GM12872 (cell line): ENCODE data around the gene DOK6.

Experiments
- TF ChIP-seq, protein P1 (sequence below): IDR thresholded peaks from 3 replicates; pipeline ENCODE4 v1.5.1; 2011; ENCODE audit warnings: low read depth, mild to moderate bottlenecking, low read length, moderate library complexity; ENCODE audit not compliant: insufficient read depth

The DOK6 gene

GRCh38 chr18:69787825-69788547 is 387.3 kb downstream of the DOK6 start:
- TF ChIP-seq, protein P1, sequence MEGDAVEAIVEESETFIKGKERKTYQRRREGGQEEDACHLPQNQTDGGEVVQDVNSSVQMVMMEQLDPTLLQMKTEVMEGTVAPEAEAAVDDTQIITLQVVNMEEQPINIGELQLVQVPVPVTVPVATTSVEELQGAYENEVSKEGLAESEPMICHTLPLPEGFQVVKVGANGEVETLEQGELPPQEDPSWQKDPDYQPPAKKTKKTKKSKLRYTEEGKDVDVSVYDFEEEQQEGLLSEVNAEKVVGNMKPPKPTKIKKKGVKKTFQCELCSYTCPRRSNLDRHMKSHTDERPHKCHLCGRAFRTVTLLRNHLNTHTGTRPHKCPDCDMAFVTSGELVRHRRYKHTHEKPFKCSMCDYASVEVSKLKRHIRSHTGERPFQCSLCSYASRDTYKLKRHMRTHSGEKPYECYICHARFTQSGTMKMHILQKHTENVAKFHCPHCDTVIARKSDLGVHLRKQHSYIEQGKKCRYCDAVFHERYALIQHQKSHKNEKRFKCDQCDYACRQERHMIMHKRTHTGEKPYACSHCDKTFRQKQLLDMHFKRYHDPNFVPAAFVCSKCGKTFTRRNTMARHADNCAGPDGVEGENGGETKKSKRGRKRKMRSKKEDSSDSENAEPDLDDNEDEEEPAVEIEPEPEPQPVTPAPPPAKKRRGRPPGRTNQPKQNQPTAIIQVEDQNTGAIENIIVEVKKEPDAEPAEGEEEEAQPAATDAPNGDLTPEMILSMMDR, result no peak

DNA sequence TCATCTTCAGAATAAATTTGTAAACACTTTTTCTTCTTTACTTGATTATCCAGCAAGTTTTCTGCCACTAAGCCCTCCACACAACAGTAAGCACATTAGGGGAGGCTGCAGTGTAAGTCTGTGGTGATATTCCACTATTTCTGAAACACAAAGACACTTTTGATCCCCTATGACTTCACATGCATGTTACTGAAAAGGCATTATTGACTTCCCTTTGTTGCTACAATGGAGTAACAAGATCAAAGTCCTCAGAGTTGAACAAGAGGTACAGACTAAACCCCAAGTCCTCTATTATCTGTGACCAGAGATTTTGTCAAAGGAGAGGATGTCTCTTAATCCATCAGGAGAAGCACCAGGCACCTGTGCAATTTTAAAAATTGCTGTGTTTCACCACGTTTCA is 389.1 kb downstream of the DOK6 start:
- TF ChIP-seq, protein P1, result no peak

DNA sequence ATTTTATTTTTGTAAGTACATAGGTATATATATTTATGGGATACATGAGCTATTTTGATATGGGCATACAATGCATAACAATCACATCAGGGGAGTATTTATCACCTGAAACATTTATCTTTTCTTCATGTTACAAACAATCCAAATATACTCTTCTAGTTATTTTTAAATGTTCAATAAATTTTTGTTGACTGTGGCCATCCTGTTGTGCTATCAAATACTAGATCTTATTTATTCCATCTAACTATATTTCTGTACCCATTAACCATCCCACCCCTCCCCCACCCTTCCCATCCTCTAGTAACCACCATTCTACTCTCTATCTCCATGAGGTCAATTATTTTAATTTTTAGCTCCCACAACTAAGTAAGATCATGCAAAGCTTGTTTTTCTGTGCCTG is 390.0 kb downstream of the DOK6 start:
- TF ChIP-seq, protein P1, result no peak

DNA sequence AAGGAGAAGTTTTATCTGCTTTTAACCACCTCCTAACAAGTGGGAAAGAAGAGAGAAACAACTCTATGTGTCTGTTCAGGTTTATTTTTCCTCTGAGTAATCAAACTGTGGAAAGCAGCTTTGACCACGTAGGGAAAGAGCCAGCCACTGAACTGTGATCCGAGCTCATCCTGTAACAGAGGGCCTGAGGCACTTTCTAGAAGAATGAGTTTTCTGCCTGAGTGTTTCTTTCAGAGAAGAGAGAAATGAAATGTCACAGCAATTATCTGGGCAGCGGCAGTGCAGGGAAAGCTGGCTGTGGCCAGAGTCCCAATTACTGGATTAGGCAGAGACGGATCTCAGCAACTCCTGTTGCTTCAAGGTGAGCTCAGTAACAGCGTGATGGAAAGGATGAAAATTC is 395.1 kb downstream of the DOK6 start:
- TF ChIP-seq, protein P1, result no peak

DNA sequence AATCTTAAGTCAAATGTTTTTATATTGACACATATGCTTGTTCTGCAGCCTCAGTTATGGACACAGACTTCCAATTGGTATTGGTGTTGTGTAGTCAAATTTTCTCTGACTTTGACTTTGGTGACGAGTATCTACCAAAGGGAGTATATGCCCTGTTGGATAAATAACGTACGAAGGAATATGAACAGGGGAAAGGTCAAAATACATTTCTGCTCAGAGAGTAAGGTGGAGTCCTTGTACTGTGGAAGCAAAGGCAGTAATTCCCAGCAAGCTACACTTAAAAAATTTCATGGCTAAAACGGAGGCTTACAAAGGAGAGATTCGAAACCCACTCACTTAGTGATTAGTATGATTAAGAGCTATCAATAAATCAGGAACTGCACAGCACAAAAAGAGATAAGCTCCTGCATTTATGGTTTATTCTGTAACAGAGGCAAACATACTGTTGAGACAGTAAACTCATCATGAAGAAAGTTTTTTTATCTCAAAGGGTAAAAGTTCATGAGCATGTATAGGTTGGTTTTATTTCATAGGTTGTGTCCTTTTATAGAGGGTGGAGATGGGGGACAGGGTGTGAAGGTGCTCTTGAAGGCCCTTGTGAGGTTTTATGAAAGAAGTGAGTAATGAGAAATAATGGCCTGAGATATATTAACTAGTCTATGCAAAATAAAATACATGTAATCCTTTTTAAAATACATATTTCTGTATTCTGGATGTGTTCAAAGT is 404.3 kb downstream of the DOK6 start:
- TF ChIP-seq, protein P1, result no peak

- TF ChIP-seq, protein P1, result no peak
Measured at GRCh38 chr18:69808399-69808798, 407.7 kb downstream of the DOK6 start.

DNA sequence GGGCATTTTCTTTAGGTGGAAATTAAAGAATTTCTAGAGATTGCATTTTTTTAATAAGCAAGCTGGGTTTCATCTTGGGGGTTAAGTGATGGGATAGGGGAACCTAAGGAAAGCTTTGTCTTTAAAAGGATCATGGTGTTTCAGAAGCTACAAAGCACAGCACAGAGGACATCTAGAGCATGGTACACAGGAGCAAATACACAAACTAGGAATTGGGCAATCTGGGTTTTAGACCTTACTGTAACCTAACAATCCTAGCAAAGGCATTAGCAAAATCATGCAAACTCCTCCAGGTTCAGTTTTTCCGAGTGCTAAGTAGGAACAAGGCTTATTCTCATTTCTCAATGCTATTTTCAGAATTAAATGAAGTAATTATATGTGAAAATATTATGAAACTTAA is 412.9 kb downstream of the DOK6 start:
- TF ChIP-seq, protein P1, result no peak
